ENCODE measurements around the gene SLC17A7.
A peak's percentile ranks its signal among the peaks of the same experiment; 100 is the strongest.

SLC17A7 gene

GRCh38 chr19:49441960-49442350, 628 bp upstream of the SLC17A7 start:
- H3K4ac ChIP-seq (ENCODE audit: low read depth in 1 of 2, low read length in 2 of 2): no peak overlapping the region
- H4K8ac ChIP-seq (ENCODE audit: low read length): no peak overlapping the region
- no peak overlapping the region for H2BK15ac ChIP-seq (ENCODE audit: low read depth, poor library complexity, severe bottlenecking)
- no peak overlapping the region for H3K27ac ChIP-seq (ENCODE audit: low read length, poor library complexity, severe bottlenecking)
- H3K79me1 ChIP-seq (replicated peaks; ENCODE audit: low read length, poor library complexity, severe bottlenecking): no peaks in the 10 kb centered on the region
- H3K23ac ChIP-seq (ENCODE audit: low read length in 2 of 2): no peak overlapping the region
- H2BK5ac ChIP-seq (ENCODE audit: low read depth, low read length, poor library complexity, severe bottlenecking): no peak overlapping the region
- no peak overlapping the region for H3K4me2 ChIP-seq (ENCODE audit: low read length, poor library complexity, severe bottlenecking)
- no peak overlapping the region for H3K14ac ChIP-seq (ENCODE audit: low read length in 2 of 2)
- WGBS: 26% methylated on average over 14 of the region's 14 CpGs
- no peak overlapping the region for H3K4me3 ChIP-seq (ENCODE audit: insufficient read depth in 1 of 2, low read depth in 1 of 2, low read length in 2 of 2)
- no peak overlapping the region for H2AFZ ChIP-seq (ENCODE audit: low read depth, low read length)
- no peak overlapping the region for H2BK12ac ChIP-seq (ENCODE audit: low read length in 2 of 2)
- H3K27me3 ChIP-seq (ENCODE audit: control insufficient read depth in 1 of 2, insufficient read depth in 1 of 2, low read length in 2 of 2): peaks cover 50 to 55% of the 10 kb centered on the region in 2 experiments
- no peak overlapping the region for H4K91ac ChIP-seq (ENCODE audit: low read length)
- no peak for DNase-seq
- H2AK5ac ChIP-seq (ENCODE audit: low read length, severe bottlenecking): no peak overlapping the region
- H3K18ac ChIP-seq (ENCODE audit: low read depth in 1 of 2, low read length in 2 of 2): no peak overlapping the region
- H3K9ac ChIP-seq (ENCODE audit: low read length): no peak overlapping the region
- H3K36me3 ChIP-seq (ENCODE audit: control insufficient read depth in 1 of 2, insufficient read depth in 2 of 2, low read depth in 1 of 2, low read length in 2 of 2): peaks cover 2 to 12% of the 10 kb centered on the region in 2 experiments
- no peak overlapping the region for H2BK120ac ChIP-seq (ENCODE audit: low read depth, low read length)
- peaks cover 11% of the 10 kb centered on the region for H3K4me1 ChIP-seq (ENCODE audit: control insufficient read depth, insufficient read depth, low read depth, low read length)
- no peaks in the 10 kb centered on the region for H3K9me3 ChIP-seq (ENCODE audit: control insufficient read depth, low read length)

- Histone ChIP-seq H2BK120ac (ENCODE audit: low read depth, low read length) (no peak overlapping the region), H2BK12ac (ENCODE audit: low read length in 2 of 2) (no peak overlapping the region), H4K91ac (ENCODE audit: low read length) (no peak overlapping the region), H4K8ac (ENCODE audit: low read length) (no peak overlapping the region), H2BK5ac (ENCODE audit: low read depth, low read length, poor library complexity, severe bottlenecking) (no peak overlapping the region), H3K27me3 (ENCODE audit: control insufficient read depth in 1 of 2, insufficient read depth in 1 of 2, low read length in 2 of 2) (peaks cover 58 to 68% of the 10 kb centered on the region in 2 experiments), H3K4ac (ENCODE audit: low read depth in 1 of 2, low read length in 2 of 2) (no peak overlapping the region), H3K18ac (ENCODE audit: low read depth in 1 of 2, low read length in 2 of 2) (no peak overlapping the region), H3K9me3 (ENCODE audit: control insufficient read depth, low read length) (no peaks in the 10 kb centered on the region), H3K4me2 (ENCODE audit: low read length, poor library complexity, severe bottlenecking) (peak overlapping the region; percentile 59), H2AFZ (ENCODE audit: low read depth, low read length) (no peak overlapping the region), H2BK15ac (ENCODE audit: low read depth, poor library complexity, severe bottlenecking) (no peak overlapping the region), H2AK5ac (ENCODE audit: low read length, severe bottlenecking) (no peak overlapping the region), H3K27ac (ENCODE audit: low read length, poor library complexity, severe bottlenecking) (no peak overlapping the region), H3K9ac (ENCODE audit: low read length) (no peak overlapping the region), H3K4me3 (ENCODE audit: insufficient read depth in 1 of 2, low read depth in 1 of 2, low read length in 2 of 2) (no peak overlapping the region), H3K23ac (ENCODE audit: low read length in 2 of 2) (no peak overlapping the region), H3K4me1 (ENCODE audit: control insufficient read depth, insufficient read depth, low read depth, low read length) (peaks cover 14% of the 10 kb centered on the region), H3K36me3 (ENCODE audit: control insufficient read depth in 1 of 2, insufficient read depth in 2 of 2, low read depth in 1 of 2, low read length in 2 of 2) (no peaks in the 10 kb centered on the region), H3K79me1 (replicated peaks; ENCODE audit: low read length, poor library complexity, severe bottlenecking) (no peaks in the 10 kb centered on the region), H3K14ac (ENCODE audit: low read length in 2 of 2) (no peak overlapping the region)
- 35% methylated on average over 18 of the region's 19 CpGs for WGBS
- no peak for DNase-seq
Observed at GRCh38 chr19:49440439-49441209, 703 bp downstream of the SLC17A7 start.

DNA sequence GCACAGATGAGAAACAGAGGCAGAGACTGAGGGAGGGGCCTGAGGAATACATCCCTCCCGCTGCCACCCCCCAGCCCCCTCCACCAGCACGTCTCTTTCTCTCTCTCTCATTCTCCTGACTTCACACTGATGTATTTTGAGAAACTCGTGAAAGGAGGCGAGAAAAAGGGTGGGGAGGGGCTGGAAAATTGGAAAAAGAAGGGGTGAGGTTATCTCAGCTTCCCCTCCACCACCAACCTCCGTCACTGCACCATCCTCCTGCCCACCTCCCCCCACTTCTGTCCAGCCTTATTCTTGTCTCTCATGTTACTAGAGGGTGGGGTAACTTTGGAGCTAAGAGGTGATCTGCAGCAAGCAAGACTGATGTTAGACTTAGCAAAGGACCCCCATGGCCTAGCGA, 1.5 kb downstream of the SLC17A7 start:
- no peaks in the 10 kb centered on the region for H3K9me3 ChIP-seq (ENCODE audit: control insufficient read depth, low read length)
- H3K79me1 ChIP-seq (replicated peaks; ENCODE audit: low read length, poor library complexity, severe bottlenecking): no peaks in the 10 kb centered on the region
- no peak overlapping the region for H3K14ac ChIP-seq (ENCODE audit: low read length in 2 of 2)
- no peak overlapping the region for H2BK12ac ChIP-seq (ENCODE audit: low read length in 2 of 2)
- no peaks in the 10 kb centered on the region for H3K36me3 ChIP-seq (ENCODE audit: control insufficient read depth in 1 of 2, insufficient read depth in 2 of 2, low read depth in 1 of 2, low read length in 2 of 2)
- H3K4ac ChIP-seq (ENCODE audit: low read depth in 1 of 2, low read length in 2 of 2): no peak overlapping the region
- peaks cover 14% of the 10 kb centered on the region for H3K4me1 ChIP-seq (ENCODE audit: control insufficient read depth, insufficient read depth, low read depth, low read length)
- H2AK5ac ChIP-seq (ENCODE audit: low read length, severe bottlenecking): no peak overlapping the region
- no peak overlapping the region for H2BK120ac ChIP-seq (ENCODE audit: low read depth, low read length)
- H3K18ac ChIP-seq (ENCODE audit: low read depth in 1 of 2, low read length in 2 of 2): no peak overlapping the region
- no peak overlapping the region for H4K8ac ChIP-seq (ENCODE audit: low read length)
- no peak overlapping the region for H3K27ac ChIP-seq (ENCODE audit: low read length, poor library complexity, severe bottlenecking)
- H2BK15ac ChIP-seq (ENCODE audit: low read depth, poor library complexity, severe bottlenecking): no peak overlapping the region
- H3K4me2 ChIP-seq (ENCODE audit: low read length, poor library complexity, severe bottlenecking): no peak overlapping the region
- H3K27me3 ChIP-seq (ENCODE audit: control insufficient read depth in 1 of 2, insufficient read depth in 1 of 2, low read length in 2 of 2): peaks cover 62 to 72% of the 10 kb centered on the region in 2 experiments
- no peak overlapping the region for H3K4me3 ChIP-seq (ENCODE audit: insufficient read depth in 1 of 2, low read depth in 1 of 2, low read length in 2 of 2)
- DNase-seq: no peak
- H3K23ac ChIP-seq (ENCODE audit: low read length in 2 of 2): peak overlapping the region in 1 of 2 experiments; percentile 23
- WGBS: 86% methylated on average over 1 of the region's 6 CpGs
- H3K9ac ChIP-seq (ENCODE audit: low read length): no peak overlapping the region
- no peak overlapping the region for H2BK5ac ChIP-seq (ENCODE audit: low read depth, low read length, poor library complexity, severe bottlenecking)
- H4K91ac ChIP-seq (ENCODE audit: low read length): no peak overlapping the region
- no peak overlapping the region for H2AFZ ChIP-seq (ENCODE audit: low read depth, low read length)

GRCh38 chr19:49438261-49438660, 3.1 kb downstream of the SLC17A7 start:
- Histone ChIP-seq H3K27ac (ENCODE audit: low read length, poor library complexity, severe bottlenecking) (no peak overlapping the region), H3K36me3 (ENCODE audit: control insufficient read depth in 1 of 2, insufficient read depth in 2 of 2, low read depth in 1 of 2, low read length in 2 of 2) (no peaks in the 10 kb centered on the region), H3K4me3 (ENCODE audit: insufficient read depth in 1 of 2, low read depth in 1 of 2, low read length in 2 of 2) (no peak overlapping the region), H4K8ac (ENCODE audit: low read length) (no peak overlapping the region), H2BK5ac (ENCODE audit: low read depth, low read length, poor library complexity, severe bottlenecking) (no peak overlapping the region), H3K27me3 (ENCODE audit: control insufficient read depth in 1 of 2, insufficient read depth in 1 of 2, low read length in 2 of 2) (peaks cover 68 to 73% of the 10 kb centered on the region in 2 experiments), H3K79me1 (replicated peaks; ENCODE audit: low read length, poor library complexity, severe bottlenecking) (no peaks in the 10 kb centered on the region), H2AFZ (ENCODE audit: low read depth, low read length) (no peak overlapping the region), H3K23ac (ENCODE audit: low read length in 2 of 2) (no peak overlapping the region), H4K91ac (ENCODE audit: low read length) (no peak overlapping the region), H2BK12ac (ENCODE audit: low read length in 2 of 2) (no peak overlapping the region), H3K18ac (ENCODE audit: low read depth in 1 of 2, low read length in 2 of 2) (no peak overlapping the region), H3K14ac (ENCODE audit: low read length in 2 of 2) (no peak overlapping the region), H2BK15ac (ENCODE audit: low read depth, poor library complexity, severe bottlenecking) (no peak overlapping the region), H3K4me2 (ENCODE audit: low read length, poor library complexity, severe bottlenecking) (no peak overlapping the region), H2AK5ac (ENCODE audit: low read length, severe bottlenecking) (no peak overlapping the region), H3K9ac (ENCODE audit: low read length) (no peak overlapping the region), H2BK120ac (ENCODE audit: low read depth, low read length) (no peak overlapping the region), H3K4ac (ENCODE audit: low read depth in 1 of 2, low read length in 2 of 2) (no peak overlapping the region), H3K4me1 (ENCODE audit: control insufficient read depth, insufficient read depth, low read depth, low read length) (peaks cover 14% of the 10 kb centered on the region), H3K9me3 (ENCODE audit: control insufficient read depth, low read length) (no peaks in the 10 kb centered on the region)
- DNase-seq: no peak
- WGBS: 30% methylated on average over 3 of the region's 6 CpGs
